Uterus (tissue), 2 donors: ENCODE data around the gene MGST2.

Experiments used
- POLR2A ChIP-seq, 2 donors: fragments of 450-650 bp; IDR thresholded peaks; one replicate each; pipeline ENCODE4 v1.6.1; 2016; ENCODE audit warnings: antibody characterized with exemption in 2 of 2, mild to moderate bottlenecking in 1 of 2, moderate library complexity in 1 of 2
- TF ChIP-seq, protein P1 (sequence below), 4 experiments: fragments of 200-600 bp in 2 of 4; fragments of 450-650 bp in 2 of 4; sonication (generic) in 2 of 4; IDR thresholded peaks; one replicate each; pipeline ENCODE4 v1.5.1; 2016 to 2019; ENCODE audit warnings: antibody characterized with exemption in 4 of 4, mild to moderate bottlenecking in 2 of 4, moderate library complexity in 1 of 4

DNA sequence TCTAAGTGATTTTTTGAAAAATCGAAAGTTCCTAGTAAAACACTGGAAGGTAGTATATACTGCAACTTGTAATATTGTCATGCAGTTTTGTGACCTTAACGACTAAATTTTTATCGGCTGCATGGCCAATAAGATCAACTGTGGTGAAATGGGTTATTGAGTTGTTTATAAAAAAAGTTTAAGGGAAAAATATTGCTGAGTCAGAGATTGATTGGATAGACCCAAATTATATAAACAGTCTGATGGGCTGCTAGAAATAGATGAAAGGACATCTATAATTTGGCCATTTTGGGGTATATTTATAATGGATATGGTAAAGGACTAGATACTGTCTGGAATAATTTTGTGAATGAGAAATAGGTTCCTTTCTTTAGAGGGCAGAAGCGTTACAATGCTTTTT lies 56.2 kb downstream of the MGST2 start:
- no peak for TF ChIP-seq POLR2A (IDR thresholded peaks at IDR 0.05)
- TF ChIP-seq, protein P1, sequence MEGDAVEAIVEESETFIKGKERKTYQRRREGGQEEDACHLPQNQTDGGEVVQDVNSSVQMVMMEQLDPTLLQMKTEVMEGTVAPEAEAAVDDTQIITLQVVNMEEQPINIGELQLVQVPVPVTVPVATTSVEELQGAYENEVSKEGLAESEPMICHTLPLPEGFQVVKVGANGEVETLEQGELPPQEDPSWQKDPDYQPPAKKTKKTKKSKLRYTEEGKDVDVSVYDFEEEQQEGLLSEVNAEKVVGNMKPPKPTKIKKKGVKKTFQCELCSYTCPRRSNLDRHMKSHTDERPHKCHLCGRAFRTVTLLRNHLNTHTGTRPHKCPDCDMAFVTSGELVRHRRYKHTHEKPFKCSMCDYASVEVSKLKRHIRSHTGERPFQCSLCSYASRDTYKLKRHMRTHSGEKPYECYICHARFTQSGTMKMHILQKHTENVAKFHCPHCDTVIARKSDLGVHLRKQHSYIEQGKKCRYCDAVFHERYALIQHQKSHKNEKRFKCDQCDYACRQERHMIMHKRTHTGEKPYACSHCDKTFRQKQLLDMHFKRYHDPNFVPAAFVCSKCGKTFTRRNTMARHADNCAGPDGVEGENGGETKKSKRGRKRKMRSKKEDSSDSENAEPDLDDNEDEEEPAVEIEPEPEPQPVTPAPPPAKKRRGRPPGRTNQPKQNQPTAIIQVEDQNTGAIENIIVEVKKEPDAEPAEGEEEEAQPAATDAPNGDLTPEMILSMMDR (IDR thresholded peaks at IDR 0.05), result no peak
